OCI-LY1 (cell line): ENCODE measurements around the gene MDFIC.

Experiments used
- EZH2 ChIP-seq: fragments of 200-600 bp; sonication (generic), shearing (Covaris generic); IDR thresholded peaks from 2 replicates; pipeline ENCODE4 v1.8.0; 2017; ENCODE audit warnings: borderline replicate concordance, mixed run types, mild to moderate bottlenecking, antibody characterized with exemption, low read length, moderate library complexity, mixed read lengths
- TF ChIP-seq, protein P1 (sequence below): fragments of 200-600 bp; sonication (generic), shearing (Covaris generic); IDR thresholded peaks from 2 replicates; pipeline ENCODE4 v1.5.1; 2017; ENCODE audit warnings: mild to moderate bottlenecking, antibody characterized with exemption, low read length, moderate library complexity, mixed read lengths

DNA sequence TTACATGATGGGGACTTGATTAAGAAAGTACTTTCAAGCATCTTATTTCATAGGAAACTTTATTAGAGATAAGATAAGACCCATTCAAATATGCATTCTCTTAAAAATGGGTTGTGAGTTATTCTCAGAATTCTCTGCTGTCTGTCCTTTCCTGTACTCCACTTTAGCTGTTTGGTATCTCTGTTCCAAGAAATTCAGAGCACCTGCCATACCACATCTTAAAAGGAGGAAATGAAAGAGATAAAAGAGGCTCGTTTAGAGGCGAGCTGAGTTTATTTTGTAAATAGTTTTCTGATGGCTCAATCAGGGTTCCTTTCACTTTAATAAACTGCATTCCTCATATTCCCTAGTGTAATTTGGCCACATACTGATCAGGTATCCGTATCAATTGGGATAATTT, 87.2 kb downstream of the MDFIC start:
- TF ChIP-seq, protein P1, sequence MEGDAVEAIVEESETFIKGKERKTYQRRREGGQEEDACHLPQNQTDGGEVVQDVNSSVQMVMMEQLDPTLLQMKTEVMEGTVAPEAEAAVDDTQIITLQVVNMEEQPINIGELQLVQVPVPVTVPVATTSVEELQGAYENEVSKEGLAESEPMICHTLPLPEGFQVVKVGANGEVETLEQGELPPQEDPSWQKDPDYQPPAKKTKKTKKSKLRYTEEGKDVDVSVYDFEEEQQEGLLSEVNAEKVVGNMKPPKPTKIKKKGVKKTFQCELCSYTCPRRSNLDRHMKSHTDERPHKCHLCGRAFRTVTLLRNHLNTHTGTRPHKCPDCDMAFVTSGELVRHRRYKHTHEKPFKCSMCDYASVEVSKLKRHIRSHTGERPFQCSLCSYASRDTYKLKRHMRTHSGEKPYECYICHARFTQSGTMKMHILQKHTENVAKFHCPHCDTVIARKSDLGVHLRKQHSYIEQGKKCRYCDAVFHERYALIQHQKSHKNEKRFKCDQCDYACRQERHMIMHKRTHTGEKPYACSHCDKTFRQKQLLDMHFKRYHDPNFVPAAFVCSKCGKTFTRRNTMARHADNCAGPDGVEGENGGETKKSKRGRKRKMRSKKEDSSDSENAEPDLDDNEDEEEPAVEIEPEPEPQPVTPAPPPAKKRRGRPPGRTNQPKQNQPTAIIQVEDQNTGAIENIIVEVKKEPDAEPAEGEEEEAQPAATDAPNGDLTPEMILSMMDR, result no peak
- no peak for TF ChIP-seq EZH2
